HepG2 (cell line): ENCODE data around the gene DDX53. TPM values are rescaled to one million over a fixed set of nuclear protein-coding genes. Genes with fewer than 3 reads are reported as not detected.

Experiments
- ATAC-seq: fragments of 200-7000 bp; cut with Tn5 transposase; 3 replicates; pipeline ENCODE4 v1.9.1; 2020; ENCODE audit warnings: mild to moderate bottlenecking, moderate library complexity
- BruUV-seq: library from RNA; stranded (reverse); fragments of 400-500 nt; replicated peaks from 2 replicates; lab custom pipeline; 2021; lab: Mats Ljungman, UMichigan
- CTCF ChIA-PET: fragments of 300-600 bp; formaldehyde crosslinking; extraction: SDS; loops from one replicate; lab custom pipeline; 2021; ENCODE audit warnings: low total read pairs, inconsistent platforms, low intra/inter-chr PET ratio; lab: Yijun Ruan, JAX
- POLR2A ChIA-PET: fragments of 350-600 bp; sonication (Branson Sonifier 250); formaldehyde crosslinking; loops from one replicate; lab custom pipeline; 2020; ENCODE audit warnings: antibody characterized with exemption, inconsistent platforms; lab: Yijun Ruan, JAX
- DNase-seq: peaks from one replicate; pipeline ENCODE4 v3.0.0-alpha.2; 2015; ENCODE audit warnings: low spot score
- FAIRE-seq: peaks from 3 replicates; lab custom pipeline; 2011; peaks lifted over from hg19 to GRCh38; lab: Jason Lieb, UNC
- H2AFZ ChIP-seq: one replicate; pipeline ENCODE4 v1.6.1; 2011; ENCODE audit warnings: low read length, inconsistent platforms
- H3K27ac ChIP-seq: fragments of 300-600 bp; 3 replicates; pipeline ENCODE4 v1.8.0; 2011; ENCODE audit warnings: mixed run types, mild to moderate bottlenecking, mixed read lengths, low read length, inconsistent platforms; ENCODE audit not compliant: insufficient read depth; ENCODE audit errors: extremely low read length
- H3K27me3 ChIP-seq, 2 experiments: fragments of 200-600 bp in 1 of 2; 2 replicates in 1 of 2; 3 replicates in 1 of 2; pipeline versions ENCODE4 v1.6.0 to v1.8.0; 2011; ENCODE audit warnings: low read length in 2 of 2, mild to moderate bottlenecking in 2 of 2, moderate library complexity in 2 of 2, inconsistent platforms in 1 of 2; ENCODE audit not compliant: insufficient read depth in 2 of 2, control insufficient read depth in 1 of 2
- H3K36me3 ChIP-seq, 2 experiments: fragments of 200-600 bp in 1 of 2; replicated peaks in 1 of 2; 2 replicates in 1 of 2; 3 replicates in 1 of 2; pipeline versions ENCODE4 v1.5.1 to v1.8.0; 2011; ENCODE audit warnings: low read length in 2 of 2, inconsistent platforms in 1 of 2; ENCODE audit not compliant: insufficient read depth in 2 of 2, control insufficient read depth in 1 of 2
- H3K4me1 ChIP-seq: 2 replicates; pipeline ENCODE4 v1.5.1; 2012; ENCODE audit warnings: low read length, inconsistent platforms; ENCODE audit not compliant: insufficient read depth
- H3K4me2 ChIP-seq: 2 replicates; pipeline ENCODE4 v1.6.0; 2011; ENCODE audit warnings: low read depth, low read length, inconsistent platforms
- H3K4me3 ChIP-seq, 3 experiments: fragments of 200-600 bp in 1 of 3; sonication (generic), shearing (Covaris generic) in 1 of 3; replicated peaks in 1 of 3; 2 replicates each; pipeline ENCODE4 v1.5.1; 2011 to 2016; ENCODE audit warnings: low read length in 3 of 3, inconsistent platforms in 2 of 3, low read depth in 2 of 3, mild to moderate bottlenecking in 2 of 3, control low read depth in 1 of 3, mixed read lengths in 1 of 3; ENCODE audit not compliant: insufficient read depth in 1 of 3
- H3K79me2 ChIP-seq: one replicate; pipeline ENCODE4 v1.6.1; 2011; ENCODE audit warnings: low read length, inconsistent platforms; ENCODE audit not compliant: insufficient read depth
- H3K9ac ChIP-seq: 2 replicates; pipeline ENCODE4 v1.6.0; 2011; ENCODE audit warnings: mild to moderate bottlenecking, low read depth, low read length, inconsistent platforms; ENCODE audit not compliant: insufficient read depth
- H3K9me3 ChIP-seq: 2 replicates; pipeline ENCODE4 v1.5.1; 2012; ENCODE audit warnings: mild to moderate bottlenecking, low read length
- H4K20me1 ChIP-seq: 2 replicates; pipeline ENCODE4 v1.6.0; 2011; ENCODE audit warnings: inconsistent platforms, mild to moderate bottlenecking, low read length, moderate library complexity; ENCODE audit not compliant: insufficient read depth
- FOXK2 ChIP-seq: fragments of 450-650 bp; IDR thresholded peaks from 2 replicates; pipeline ENCODE4 v1.6.1; 2016
- NR1H2 ChIP-seq: sonication (generic); formaldehyde crosslinking; IDR thresholded peaks from 2 replicates; pipeline ENCODE4 v1.8.1; 2022; ENCODE audit warnings: low read depth, missing genetic modification reagents, borderline replicate concordance
- PITX1 ChIP-seq: sonication (generic); formaldehyde crosslinking; IDR thresholded peaks from 2 replicates; pipeline ENCODE4 v1.5.1; 2020; ENCODE audit warnings: mild to moderate bottlenecking, missing genetic modification reagents
- RXRB ChIP-seq: IDR thresholded peaks from 2 replicates; pipeline ENCODE4 v1.6.1; 2016; ENCODE audit warnings: borderline replicate concordance, missing genetic modification reagents, missing compliant biosample characterization
- ZFP1 ChIP-seq: IDR thresholded peaks from 2 replicates; pipeline ENCODE4 v1.6.1; 2016
- ZNF329 ChIP-seq: sonication (generic); formaldehyde crosslinking; IDR thresholded peaks from 2 replicates; pipeline ENCODE4 v1.9.0; 2021; ENCODE audit warnings: low read depth, mild to moderate bottlenecking, missing genetic modification reagents
- ZNF430 ChIP-seq: sonication (generic); formaldehyde crosslinking; IDR thresholded peaks from 2 replicates; pipeline ENCODE4 v1.9.0; 2021; ENCODE audit warnings: mild to moderate bottlenecking, missing genetic modification reagents
- WGBS: methylation state at CpG from one replicate; pipeline ENCODE4 v1.1.6; 2017; ENCODE audit warnings: low lambda C conversion rate; 5-methylcytosine and 5-hydroxymethylcytosine counted together
- in situ Hi-C: cut with HindIII; loops from 2 replicates; pipeline ENCODE4 v1.10.0; 2017; ENCODE audit warnings: low pct_unique_long_range_greater_than_20kb; ENCODE audit not compliant: extremely low pct_ligation_motif_present
- intact Hi-C: fragments of 100-400 bp; cut with micrococcal nuclease; formaldehyde crosslinking; loops from one replicate; pipeline ENCODE4 v1.10.0; 2022; ENCODE audit not compliant: unreplicated experiment
- polyA plus RNA-seq, 8 experiments: library from polyadenylated mRNA; depleted of rRNA in 3 of 8; stranded (reverse) in 7 of 8; unstranded in 1 of 8; fragments of >200 nt; fragmentation: Illumina TruSeq in 4 of 8; extraction: Trizol in 4 of 8; gene quantifications; 2 replicates each; pipeline versions ENCODE4 v1.2.1 to v1.2.3, GENCODE V29; 2011 to 2016; ENCODE audit warnings: low read depth in 4 of 8, missing spikeins in 1 of 8, mixed read lengths in 1 of 8; ENCODE audit not compliant: insufficient read depth in 1 of 8
- total RNA-seq, 5 experiments: library from RNA; depleted of rRNA; stranded (reverse); fragments of >200 nt; fragmentation: Illumina TruSeq; extraction: Trizol; gene quantifications; 2 replicates each; pipeline ENCODE4 v1.2.3, GENCODE V29; 2016; ENCODE audit warnings: low read depth in 1 of 5
- TF ChIP-seq, protein P1 (sequence below): sonication (generic); formaldehyde crosslinking; IDR thresholded peaks from 2 replicates; pipeline ENCODE4 v1.4.0; 2020; ENCODE audit warnings: mild to moderate bottlenecking, missing genetic modification reagents
- TF ChIP-seq, protein P2 (sequence below): sonication (generic); formaldehyde crosslinking; IDR thresholded peaks from 2 replicates; pipeline ENCODE4 v1.8.1; 2022; ENCODE audit warnings: mild to moderate bottlenecking, missing genetic modification reagents
- TF ChIP-seq, protein P3 (sequence below): IDR thresholded peaks from 2 replicates; pipeline ENCODE4 v1.6.1; 2012; ENCODE audit warnings: low read length, improper control_type of control experiment

The DDX53 gene
- total and polyA plus RNA-seq, 2 of the 13 experiments (the other 11 are each of a cell fraction or from before 2014, with no cell fraction given) = not detected

DNA sequence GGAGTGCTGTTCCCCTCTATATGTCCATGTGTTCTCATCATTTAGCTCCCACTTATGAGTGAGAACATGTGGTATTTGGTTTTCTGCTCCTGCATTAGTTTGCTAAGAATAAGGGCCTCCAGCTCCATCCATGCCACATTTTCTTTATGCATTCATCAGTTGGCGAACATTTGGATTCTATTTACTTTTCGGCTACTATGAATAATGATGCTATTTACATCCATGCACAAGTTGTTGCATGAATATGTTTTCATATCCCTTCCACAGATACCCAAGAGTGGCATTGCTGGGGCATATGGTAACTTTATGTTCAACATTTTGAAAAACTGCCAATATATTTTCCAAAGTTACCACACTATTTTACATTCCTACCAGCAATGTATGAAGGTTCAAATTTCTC is 13.8 kb upstream of the DDX53 start:
- ChIA-PET CTCF (no interaction called here), POLR2A (no interaction called here)
- H3K4me2 ChIP-seq = no peak overlapping the region
- no TSS peak for BruUV-seq
- no peaks in the 10 kb centered on the region for H3K36me3 ChIP-seq
- H3K79me2 ChIP-seq = no peaks in the 10 kb centered on the region
- H4K20me1 ChIP-seq = no peaks in the 10 kb centered on the region
- H2AFZ ChIP-seq = no peak overlapping the region
- no peak for DNase-seq
- no peaks in the 10 kb centered on the region for H3K4me1 ChIP-seq
- ATAC-seq = no peak
- 8% methylated on average over 2 of the region's 2 CpGs for WGBS
- in situ Hi-C loops (no loop called here), intact Hi-C loops (no loop called here)
- H3K27me3 ChIP-seq = no peaks in the 10 kb centered on the region
- no peak overlapping the region for H3K9ac ChIP-seq
- FAIRE-seq = no peak
- no peak overlapping the region for H3K27ac ChIP-seq
- TF ChIP-seq, protein P1, sequence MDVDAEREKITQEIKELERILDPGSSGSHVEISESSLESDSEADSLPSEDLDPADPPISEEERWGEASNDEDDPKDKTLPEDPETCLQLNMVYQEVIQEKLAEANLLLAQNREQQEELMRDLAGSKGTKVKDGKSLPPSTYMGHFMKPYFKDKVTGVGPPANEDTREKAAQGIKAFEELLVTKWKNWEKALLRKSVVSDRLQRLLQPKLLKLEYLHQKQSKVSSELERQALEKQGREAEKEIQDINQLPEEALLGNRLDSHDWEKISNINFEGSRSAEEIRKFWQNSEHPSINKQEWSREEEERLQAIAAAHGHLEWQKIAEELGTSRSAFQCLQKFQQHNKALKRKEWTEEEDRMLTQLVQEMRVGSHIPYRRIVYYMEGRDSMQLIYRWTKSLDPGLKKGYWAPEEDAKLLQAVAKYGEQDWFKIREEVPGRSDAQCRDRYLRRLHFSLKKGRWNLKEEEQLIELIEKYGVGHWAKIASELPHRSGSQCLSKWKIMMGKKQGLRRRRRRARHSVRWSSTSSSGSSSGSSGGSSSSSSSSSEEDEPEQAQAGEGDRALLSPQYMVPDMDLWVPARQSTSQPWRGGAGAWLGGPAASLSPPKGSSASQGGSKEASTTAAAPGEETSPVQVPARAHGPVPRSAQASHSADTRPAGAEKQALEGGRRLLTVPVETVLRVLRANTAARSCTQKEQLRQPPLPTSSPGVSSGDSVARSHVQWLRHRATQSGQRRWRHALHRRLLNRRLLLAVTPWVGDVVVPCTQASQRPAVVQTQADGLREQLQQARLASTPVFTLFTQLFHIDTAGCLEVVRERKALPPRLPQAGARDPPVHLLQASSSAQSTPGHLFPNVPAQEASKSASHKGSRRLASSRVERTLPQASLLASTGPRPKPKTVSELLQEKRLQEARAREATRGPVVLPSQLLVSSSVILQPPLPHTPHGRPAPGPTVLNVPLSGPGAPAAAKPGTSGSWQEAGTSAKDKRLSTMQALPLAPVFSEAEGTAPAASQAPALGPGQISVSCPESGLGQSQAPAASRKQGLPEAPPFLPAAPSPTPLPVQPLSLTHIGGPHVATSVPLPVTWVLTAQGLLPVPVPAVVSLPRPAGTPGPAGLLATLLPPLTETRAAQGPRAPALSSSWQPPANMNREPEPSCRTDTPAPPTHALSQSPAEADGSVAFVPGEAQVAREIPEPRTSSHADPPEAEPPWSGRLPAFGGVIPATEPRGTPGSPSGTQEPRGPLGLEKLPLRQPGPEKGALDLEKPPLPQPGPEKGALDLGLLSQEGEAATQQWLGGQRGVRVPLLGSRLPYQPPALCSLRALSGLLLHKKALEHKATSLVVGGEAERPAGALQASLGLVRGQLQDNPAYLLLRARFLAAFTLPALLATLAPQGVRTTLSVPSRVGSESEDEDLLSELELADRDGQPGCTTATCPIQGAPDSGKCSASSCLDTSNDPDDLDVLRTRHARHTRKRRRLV (CRISPR knock-in tag) = no peak
- TF ChIP-seq RXRB (CRISPR knock-in tag) (no peak), ZNF430 (CRISPR knock-in tag) (no peak), ZNF329 (CRISPR knock-in tag) (no peak), ZFP1 (CRISPR knock-in tag) (no peak), PITX1 (CRISPR knock-in tag) (no peak), NR1H2 (CRISPR knock-in tag) (no peak), FOXK2 (no peak)
- TF ChIP-seq, protein P2, sequence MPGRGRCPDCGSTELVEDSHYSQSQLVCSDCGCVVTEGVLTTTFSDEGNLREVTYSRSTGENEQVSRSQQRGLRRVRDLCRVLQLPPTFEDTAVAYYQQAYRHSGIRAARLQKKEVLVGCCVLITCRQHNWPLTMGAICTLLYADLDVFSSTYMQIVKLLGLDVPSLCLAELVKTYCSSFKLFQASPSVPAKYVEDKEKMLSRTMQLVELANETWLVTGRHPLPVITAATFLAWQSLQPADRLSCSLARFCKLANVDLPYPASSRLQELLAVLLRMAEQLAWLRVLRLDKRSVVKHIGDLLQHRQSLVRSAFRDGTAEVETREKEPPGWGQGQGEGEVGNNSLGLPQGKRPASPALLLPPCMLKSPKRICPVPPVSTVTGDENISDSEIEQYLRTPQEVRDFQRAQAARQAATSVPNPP = no peak
- TF ChIP-seq, protein P3, sequence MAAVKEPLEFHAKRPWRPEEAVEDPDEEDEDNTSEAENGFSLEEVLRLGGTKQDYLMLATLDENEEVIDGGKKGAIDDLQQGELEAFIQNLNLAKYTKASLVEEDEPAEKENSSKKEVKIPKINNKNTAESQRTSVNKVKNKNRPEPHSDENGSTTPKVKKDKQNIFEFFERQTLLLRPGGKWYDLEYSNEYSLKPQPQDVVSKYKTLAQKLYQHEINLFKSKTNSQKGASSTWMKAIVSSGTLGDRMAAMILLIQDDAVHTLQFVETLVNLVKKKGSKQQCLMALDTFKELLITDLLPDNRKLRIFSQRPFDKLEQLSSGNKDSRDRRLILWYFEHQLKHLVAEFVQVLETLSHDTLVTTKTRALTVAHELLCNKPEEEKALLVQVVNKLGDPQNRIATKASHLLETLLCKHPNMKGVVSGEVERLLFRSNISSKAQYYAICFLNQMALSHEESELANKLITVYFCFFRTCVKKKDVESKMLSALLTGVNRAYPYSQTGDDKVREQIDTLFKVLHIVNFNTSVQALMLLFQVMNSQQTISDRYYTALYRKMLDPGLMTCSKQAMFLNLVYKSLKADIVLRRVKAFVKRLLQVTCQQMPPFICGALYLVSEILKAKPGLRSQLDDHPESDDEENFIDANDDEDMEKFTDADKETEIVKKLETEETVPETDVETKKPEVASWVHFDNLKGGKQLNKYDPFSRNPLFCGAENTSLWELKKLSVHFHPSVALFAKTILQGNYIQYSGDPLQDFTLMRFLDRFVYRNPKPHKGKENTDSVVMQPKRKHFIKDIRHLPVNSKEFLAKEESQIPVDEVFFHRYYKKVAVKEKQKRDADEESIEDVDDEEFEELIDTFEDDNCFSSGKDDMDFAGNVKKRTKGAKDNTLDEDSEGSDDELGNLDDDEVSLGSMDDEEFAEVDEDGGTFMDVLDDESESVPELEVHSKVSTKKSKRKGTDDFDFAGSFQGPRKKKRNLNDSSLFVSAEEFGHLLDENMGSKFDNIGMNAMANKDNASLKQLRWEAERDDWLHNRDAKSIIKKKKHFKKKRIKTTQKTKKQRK = no peak
- H3K9me3 ChIP-seq = no peaks in the 10 kb centered on the region
- H3K4me3 ChIP-seq = no peak overlapping the region
